GM18526 (cell line): ENCODE results near the gene ZBTB20.

Source experiments
- POLR2A ChIP-seq: IDR thresholded peaks from 3 replicates; pipeline ENCODE4 v1.6.1; 2011; ENCODE audit not compliant: insufficient read length; ENCODE audit errors: extremely low read depth

Gene ZBTB20

GRCh38 chr3:114727373-114727772, 419.7 kb downstream of the ZBTB20 start:
- no peak for TF ChIP-seq POLR2A

- no peak for TF ChIP-seq POLR2A
These were observed 421.1 kb downstream of the ZBTB20 start for GRCh38 chr3:114725966-114726365.

GRCh38 chr3:114722530-114722929, 424.6 kb downstream of the ZBTB20 start:
- no peak for TF ChIP-seq POLR2A

DNA sequence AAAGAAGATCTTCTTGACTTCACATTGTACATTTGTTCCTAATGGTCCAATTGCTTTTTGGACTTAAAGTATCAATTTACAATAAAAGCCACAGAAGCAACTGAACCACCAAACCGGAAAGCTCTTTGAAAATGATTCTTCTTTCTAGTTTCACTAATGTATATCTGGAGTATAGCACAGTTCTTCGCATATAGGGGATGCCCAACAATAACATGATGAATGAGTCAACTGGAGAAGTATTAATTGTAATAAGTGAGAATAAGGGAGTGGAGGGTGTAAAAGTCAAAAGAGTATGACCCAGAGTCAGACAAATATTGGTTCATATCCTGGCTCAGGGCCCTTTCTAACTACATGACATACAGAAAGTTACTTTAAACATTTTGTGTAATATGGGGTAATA, 425.2 kb downstream of the ZBTB20 start:
- TF ChIP-seq POLR2A: no peak

- TF ChIP-seq POLR2A: no peak
These were observed 425.9 kb downstream of the ZBTB20 start for GRCh38 chr3:114721209-114721608.

- TF ChIP-seq POLR2A: no peak
These were observed 428.2 kb downstream of the ZBTB20 start for GRCh38 chr3:114718898-114719210.

- TF ChIP-seq POLR2A: no peak
These were observed 428.8 kb downstream of the ZBTB20 start for GRCh38 chr3:114718071-114718897.

GRCh38 chr3:114716916-114717315, 430.2 kb downstream of the ZBTB20 start:
- TF ChIP-seq POLR2A: no peak

GRCh38 chr3:114716126-114716525, 431.0 kb downstream of the ZBTB20 start:
- no peak for TF ChIP-seq POLR2A

- TF ChIP-seq POLR2A: no peak
These were observed 432.1 kb downstream of the ZBTB20 start for GRCh38 chr3:114714957-114715460.

DNA sequence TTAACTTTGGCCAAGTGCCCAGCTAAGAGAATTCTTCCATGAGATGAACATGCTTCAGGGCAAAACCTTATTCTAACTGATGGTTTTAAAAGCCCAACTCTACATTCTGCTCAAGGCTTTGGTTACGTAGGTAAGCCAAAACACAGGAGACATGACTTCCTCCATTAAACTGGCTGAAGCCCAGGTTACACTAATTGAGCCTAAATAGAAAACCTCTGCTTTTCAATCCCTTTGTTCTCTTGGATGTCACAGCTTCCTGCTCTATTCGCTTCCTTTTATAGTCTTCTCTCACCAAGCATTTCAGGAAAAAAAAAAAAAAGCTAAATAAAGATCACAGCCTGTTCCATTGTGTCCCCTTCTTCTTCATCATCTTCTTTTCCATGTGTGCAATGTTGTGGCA, 432.9 kb downstream of the ZBTB20 start:
- no peak for TF ChIP-seq POLR2A

DNA sequence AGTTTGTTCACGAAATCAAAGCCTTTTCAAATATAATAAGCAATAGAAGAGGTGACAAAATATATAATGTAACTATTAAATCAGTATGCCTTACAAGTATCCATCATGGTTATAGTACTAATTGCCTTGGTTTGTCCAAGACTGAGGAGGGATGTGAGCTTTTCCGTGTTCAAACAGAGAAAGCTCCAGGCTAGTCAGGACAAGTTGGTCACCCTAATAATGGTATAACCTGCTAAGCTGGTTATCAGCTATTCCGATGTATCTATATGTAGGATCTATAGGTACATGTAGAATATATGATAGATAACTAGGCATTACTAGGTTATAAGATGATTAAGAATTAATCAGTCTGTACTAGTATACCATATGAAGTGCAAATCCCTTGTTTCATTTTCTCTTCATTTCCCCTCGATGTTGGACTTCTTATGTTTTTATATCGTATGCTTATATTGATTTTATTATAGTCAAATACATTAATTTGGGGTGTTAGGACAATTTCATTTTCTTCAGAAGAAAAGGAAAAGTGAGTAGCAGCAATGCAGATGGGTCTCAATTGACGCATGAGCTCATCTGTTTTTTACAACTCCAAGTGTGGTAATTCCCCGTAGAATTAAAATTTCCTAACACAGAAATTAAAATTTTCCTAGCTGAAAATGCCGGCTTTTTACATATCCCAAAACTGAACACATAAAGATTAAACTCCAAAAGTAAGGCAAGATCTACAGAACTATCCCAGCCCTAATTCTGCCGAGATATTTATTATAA, 434.2 kb downstream of the ZBTB20 start:
- TF ChIP-seq POLR2A: no peak

GRCh38 chr3:114711321-114711886, 435.7 kb downstream of the ZBTB20 start:
- TF ChIP-seq POLR2A: no peak

GRCh38 chr3:114709102-114709501, 438.0 kb downstream of the ZBTB20 start:
- no peak for TF ChIP-seq POLR2A

DNA sequence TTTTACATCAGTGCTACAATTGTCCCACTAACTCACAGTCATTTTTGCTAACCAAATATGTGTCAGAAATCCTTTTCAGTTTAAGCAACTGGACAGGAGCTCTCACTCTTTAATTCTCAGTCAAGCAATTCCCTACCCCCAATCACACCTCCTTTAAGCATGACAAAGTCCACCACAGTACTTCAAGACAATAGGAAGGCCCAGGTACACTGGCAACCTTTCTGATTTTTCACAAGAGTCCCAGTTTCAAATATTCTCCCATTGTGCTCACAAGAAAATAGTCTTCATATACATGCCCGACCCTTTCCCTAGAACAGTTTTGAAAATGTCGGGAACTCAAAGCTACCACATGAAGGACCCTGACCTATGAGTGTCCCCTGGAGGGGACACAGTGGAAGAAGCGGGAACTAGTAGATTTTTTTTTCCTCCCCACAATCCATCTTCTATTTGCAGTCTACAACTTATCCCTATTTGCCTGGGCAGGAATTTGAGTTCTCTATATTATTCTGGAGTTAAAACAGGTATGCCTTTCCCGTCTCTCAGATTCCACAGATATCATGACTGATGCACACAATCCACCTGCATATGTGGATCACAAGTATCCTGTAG, 439.7 kb downstream of the ZBTB20 start:
- no peak for TF ChIP-seq POLR2A
